B cell (primary cell): ENCODE data around the gene UBE2O. TPM values are rescaled to one million over a fixed set of nuclear protein-coding genes. Genes with fewer than 3 reads are reported as not detected.

Experiments used
- ATAC-seq: fragments of 200-7000 bp; cut with Tn5 transposase; one replicate; pipeline ENCODE4 v1.10.0; 2021; ENCODE audit warnings: low read depth, mild to moderate bottlenecking, moderate number of reproducible peaks, moderate library complexity
- CTCF ChIA-PET: fragments of 350-600 bp; sonication (Branson Sonifier 250); formaldehyde crosslinking; loops from one replicate; lab custom pipeline; 2021; ENCODE audit warnings: antibody characterized with exemption, inconsistent platforms; lab: Charles Lee
- POLR2A ChIA-PET: fragments of 350-600 bp; sonication (Branson Sonifier 250); formaldehyde crosslinking; loops from one replicate; lab custom pipeline; 2021; ENCODE audit warnings: antibody characterized with exemption; lab: Charles Lee
- DNase-seq: peaks from one replicate; pipeline ENCODE4 v3.0.0; 2013
- H2AFZ ChIP-seq: 2 replicates; pipeline ENCODE4 v1.6.1; 2012; ENCODE audit warnings: mild to moderate bottlenecking, low read depth, low read length; ENCODE audit not compliant: insufficient read depth, poor library complexity, severe bottlenecking
- H3K27ac ChIP-seq, 2 donors: 1 replicate in 1 of 2; 2 replicates in 1 of 2; pipeline ENCODE4 v1.5.1; 2012 to 2013; ENCODE audit warnings: low read length in 2 of 2, mild to moderate bottlenecking in 2 of 2, moderate library complexity in 1 of 2
- H3K27me3 ChIP-seq, 4 experiments: fragments of 200-600 bp in 1 of 4; sonication (generic) in 1 of 4; replicated peaks in 1 of 4; 1 replicate in 2 of 4; 2 replicates in 2 of 4; pipeline versions ENCODE4 v1.6.1 to v1.7.0; 2013 to 2016; ENCODE audit warnings: low read length in 3 of 4, mild to moderate bottlenecking in 2 of 4, mixed read lengths in 1 of 4, moderate library complexity in 1 of 4; ENCODE audit not compliant: insufficient read depth in 4 of 4, control insufficient read depth in 3 of 4; ENCODE audit errors: control extremely low read depth in 1 of 4
- H3K36me3 ChIP-seq, 2 experiments: replicated peaks in 1 of 2; 1 replicate in 1 of 2; 2 replicates in 1 of 2; pipeline versions ENCODE4 v1.6.1 to v1.7.1; 2013; ENCODE audit warnings: low read length in 1 of 2; ENCODE audit not compliant: insufficient read depth in 2 of 2, control insufficient read depth in 1 of 2; ENCODE audit errors: control extremely low read depth in 1 of 2, extremely low read depth in 1 of 2
- H3K4me1 ChIP-seq, 2 donors: fragments of 200-600 bp in 1 of 2; sonication (generic) in 1 of 2; 1 replicate in 1 of 2; 2 replicates in 1 of 2; pipeline versions ENCODE4 v1.5.1 to v1.6.1; 2013 to 2017; ENCODE audit warnings: low read length in 2 of 2; ENCODE audit not compliant: control insufficient read depth in 2 of 2, insufficient read depth in 2 of 2
- H3K4me2 ChIP-seq: replicated peaks from 2 replicates; pipeline ENCODE3; 2012; ENCODE audit warnings: mild to moderate bottlenecking, low read depth, low read length; ENCODE audit not compliant: poor library complexity, severe bottlenecking
- H3K4me3 ChIP-seq, 5 experiments: fragments of 200-600 bp in 1 of 5; sonication (generic) in 1 of 5; 1 replicate in 3 of 5; 2 replicates in 2 of 5; pipeline versions ENCODE4 v1.5.1 to v1.7.0; 2011 to 2016; ENCODE audit warnings: low read length in 4 of 5, mild to moderate bottlenecking in 4 of 5, low read depth in 2 of 5, control low read depth in 1 of 5, moderate library complexity in 1 of 5; ENCODE audit not compliant: insufficient read depth in 1 of 5; ENCODE audit errors: control extremely low read depth in 1 of 5, extremely low read depth in 1 of 5
- H3K79me2 ChIP-seq: fragments of 200-600 bp; sonication (generic); one replicate; pipeline ENCODE4 v1.6.0; 2016; ENCODE audit warnings: low read length; ENCODE audit not compliant: control insufficient read depth, insufficient read depth
- H3K9ac ChIP-seq: fragments of 200-600 bp; sonication (generic); 2 replicates; pipeline ENCODE4 v1.6.1; 2017; ENCODE audit warnings: mild to moderate bottlenecking, low read length, moderate library complexity
- H3K9me3 ChIP-seq, 3 donors: one replicate each; pipeline versions ENCODE4 v1.6.1 to v1.7.1; 2013; ENCODE audit warnings: low read length in 2 of 3; ENCODE audit not compliant: control insufficient read depth in 2 of 3, insufficient read depth in 1 of 3; ENCODE audit errors: control extremely low read depth in 1 of 3
- H4K20me1 ChIP-seq: 2 replicates; pipeline ENCODE4 v1.6.0; 2012; ENCODE audit warnings: mild to moderate bottlenecking, low read length; ENCODE audit not compliant: insufficient read depth, control insufficient read depth, poor library complexity, severe bottlenecking
- H3K27ac Mint-ChIP-seq: one replicate; pipeline ENCODE4 v1.8.0; 2021; ENCODE audit warnings: mixed read lengths
- H3K27me3 Mint-ChIP-seq: one replicate; pipeline ENCODE4 v1.8.0; 2021; ENCODE audit warnings: mixed read lengths
- H3K4me1 Mint-ChIP-seq: one replicate; pipeline ENCODE4 v1.8.0; 2021; ENCODE audit warnings: mixed read lengths
- H3K4me3 Mint-ChIP-seq: one replicate; pipeline ENCODE4 v1.8.0; 2021; ENCODE audit warnings: mixed read lengths
- H3K9me3 Mint-ChIP-seq: one replicate; pipeline ENCODE4 v1.8.0; 2022; ENCODE audit warnings: mixed read lengths; ENCODE audit not compliant: insufficient read depth
- CTCF ChIP-seq: fragments of 200-600 bp; IDR thresholded peaks from one replicate; pipeline ENCODE4 v1.8.0; 2022; ENCODE audit warnings: antibody characterized with exemption, mild to moderate bottlenecking
- EZH2 ChIP-seq: IDR thresholded peaks from 2 replicates; pipeline ENCODE4 v1.6.1; 2012; ENCODE audit warnings: borderline replicate concordance, low read depth, mild to moderate bottlenecking, moderate library complexity, low read length; ENCODE audit not compliant: insufficient read depth, poor library complexity, severe bottlenecking
- WGBS: methylation state at CpG from one replicate; pipeline ENCODE4 v1.1.5; 2013; ENCODE audit warnings: missing lambda C conversion rate; ENCODE audit not compliant: insufficient coverage; 5-methylcytosine and 5-hydroxymethylcytosine counted together
- intact Hi-C: fragments of 100-400 bp; cut with micrococcal nuclease; formaldehyde crosslinking; loops from one replicate; pipeline ENCODE4 v1.10.0; 2022
- polyA plus RNA-seq: library from polyadenylated mRNA; depleted of rRNA; stranded (reverse); fragments of >200 nt; gene quantifications from 2 replicates; pipeline ENCODE4 v1.2.3, GENCODE V29; 2012
- total RNA-seq, 2 donors: library from RNA; stranded (reverse); fragments of 120-200 nt in 1 of 2; gene quantifications; 1 replicate in 1 of 2; 2 replicates in 1 of 2; pipeline versions ENCODE4 v1.2.3 to v1.2.4, GENCODE V29; 2013 to 2022

Gene UBE2O
- total and polyA plus RNA-seq, 2 donors (not counting 1 experiment from before 2014, with no cell fraction given) = 41.3 to 54.0 TPM

GRCh38 chr17:76399175-76400172, 53.5 kb downstream of the UBE2O start:
- Mint-ChIP-seq H3K27me3 (no peaks in the 10 kb centered on the region), H3K27ac (no peak overlapping the region), H3K4me3 (no peak overlapping the region), H3K4me1 (peaks cover 6% of the 10 kb centered on the region), H3K9me3 (no peaks in the 10 kb centered on the region)
- ATAC-seq (no peak), DNase-seq (no peak)
- WGBS = 96% methylated on average over 33 of the region's 33 CpGs
- CTCF ChIA-PET = interaction anchor here (0.6 to 6.3 kb wide), 17 partner anchors 8 to 385 kb away, joined by 3 to 119 read pairs (median 11); partner anchors contain the start of gene SPHK1
- H3K79me2 ChIP-seq = peaks cover 45% of the 10 kb centered on the region
- H3K9ac ChIP-seq = no peak overlapping the region
- H3K9me3 ChIP-seq = no peaks in the 10 kb centered on the region
- no peak overlapping the region for H3K4me3 ChIP-seq
- no peak overlapping the region for H3K27ac ChIP-seq
- H3K27me3 ChIP-seq = no peaks in the 10 kb centered on the region
- H3K4me2 ChIP-seq = no peak overlapping the region
- H3K4me1 ChIP-seq = no peaks in the 10 kb centered on the region
- no peak overlapping the region for H2AFZ ChIP-seq
- intact Hi-C loops = no loop called here
- H3K36me3 ChIP-seq = peaks cover 0 to 92% of the 10 kb centered on the region in 2 experiments
- H4K20me1 ChIP-seq = peaks cover 39% of the 10 kb centered on the region
- no peak for TF ChIP-seq EZH2
- no peak for TF ChIP-seq CTCF
- POLR2A ChIA-PET = interaction anchor here (0.6 kb wide), 1 partner anchor 25 kb away, joined by 4 read pairs; no protein-coding TSS in a partner anchor
